Activated naive CD8-positive, alpha-beta T cell treated with anti-CD3 and anti-CD28 coated beads for 36 hours (primary cell): Measurements from ENCODE around the gene WBP2NL. TPM values are rescaled to one million over a fixed set of nuclear protein-coding genes. Genes with fewer than 3 reads are reported as not detected.

Source experiments
- total RNA-seq, 2 experiments: library from RNA; stranded (reverse); gene quantifications; one replicate each; pipeline ENCODE4 v1.2.3, GENCODE V29; 2021

WBP2NL gene
- total RNA-seq, 2 experiments from 2014 or later = 0.37 to 0.68 TPM

Other genes with a start within 250 kb of the WBP2NL start
- gene CCDC134, start 198.1 kb upstream of the WBP2NL start, total RNA-seq = 10 to 100 TPM; 14.4 to 15.8 TPM
- gene SREBF2, start 165.7 kb upstream of the WBP2NL start, total RNA-seq = 10 to 100 TPM; 68.1 to 74.8 TPM
- under 1 TPM; 0.56 to 0.68 TPM for gene SHISA8, start 83.7 kb upstream of the WBP2NL start, total RNA-seq
- 1 to 10 TPM; 2.2 to 2.3 TPM for gene TNFRSF13C, start 72.0 kb upstream of the WBP2NL start, total RNA-seq
- gene CENPM, start 51.6 kb upstream of the WBP2NL start, total RNA-seq = 10 to 100 TPM; 70.5 to 76.5 TPM
- under 1 TPM; 0.27 to 0.38 TPM for gene SEPTIN3, start 29.3 kb upstream of the WBP2NL start, total RNA-seq
- 10 to 100 TPM; 13.2 to 16.0 TPM for gene NAGA, start 72.0 kb downstream of the WBP2NL start, total RNA-seq
- 1 to 10 TPM; 1.5 to 2.1 TPM for gene PHETA2, start 75.5 kb downstream of the WBP2NL start, total RNA-seq
- gene SMDT1, start 80.9 kb downstream of the WBP2NL start, total RNA-seq = 10 to 100 TPM; 58.0 to 63.4 TPM
- gene NDUFA6, start 92.0 kb downstream of the WBP2NL start, total RNA-seq = 100 to 1,000 TPM; 107 to 117 TPM
- 1 to 10 TPM; 1.6 to 2.4 TPM for gene CYP2D6, start 132.0 kb downstream of the WBP2NL start, total RNA-seq